K562 (cell line): ENCODE results near the gene MDH2. TPM values are rescaled to one million over a fixed set of nuclear protein-coding genes. Genes with fewer than 3 reads are reported as not detected.

ENCODE experiments used
- ATAC-seq: fragments of 200-7000 bp; cut with Tn5 transposase; 3 replicates; pipeline ENCODE4 v1.9.1; 2020; ENCODE audit warnings: moderate library complexity
- BruUV-seq: library from RNA; stranded (reverse); fragments of 400-500 nt; replicated peaks from 2 replicates; lab custom pipeline; 2021; lab: Mats Ljungman, UMichigan
- CTCF ChIA-PET: fragments of 300-600 bp; formaldehyde crosslinking; extraction: SDS; loops from one replicate; lab custom pipeline; 2021; ENCODE audit warnings: low intra/inter-chr PET ratio; lab: Yijun Ruan, JAX
- POLR2A ChIA-PET: fragments of 300-600, 350-650 bp; sonication (Branson Sonifier 250); formaldehyde crosslinking; extraction: SDS; loops from one replicate; lab custom pipeline; 2021; ENCODE audit warnings: antibody characterized with exemption, inconsistent platforms; lab: Yijun Ruan, JAX
- DNase-seq, 4 experiments: peaks; one replicate each; pipeline versions ENCODE4 v3.0.0 to v3.0.0-alpha.2; 2011 to 2018; ENCODE audit warnings: low spot score in 3 of 4, mixed read lengths in 3 of 4; ENCODE audit errors: extremely low read depth in 1 of 4
- FAIRE-seq: peaks from 2 replicates; lab custom pipeline; 2011; peaks lifted over from hg19 to GRCh38; lab: Jason Lieb, UNC
- H2AFZ ChIP-seq: 2 replicates; pipeline ENCODE4 v1.6.0; 2011; ENCODE audit warnings: low read depth, low read length, control low read depth, inconsistent platforms
- H3K27ac ChIP-seq: fragments of 200-600 bp; 3 replicates; pipeline ENCODE4 v1.8.0; 2011; ENCODE audit warnings: low read depth, mild to moderate bottlenecking, control low read depth, inconsistent platforms, low read length, moderate library complexity, mixed read lengths; ENCODE audit errors: extremely low read depth
- H3K27me3 ChIP-seq, 2 experiments: fragments of 300-600 bp in 1 of 2; 2 replicates in 1 of 2; 3 replicates in 1 of 2; pipeline versions ENCODE4 v1.6.0 to v1.8.0; 2011; ENCODE audit warnings: inconsistent platforms in 2 of 2, low read length in 2 of 2, mild to moderate bottlenecking in 1 of 2, mixed read lengths in 1 of 2, moderate library complexity in 1 of 2; ENCODE audit not compliant: control insufficient read depth in 2 of 2, insufficient read depth in 2 of 2
- H3K36me3 ChIP-seq: fragments of 300-600 bp; 3 replicates; pipeline ENCODE4 v1.8.0; 2011; ENCODE audit warnings: mild to moderate bottlenecking, low read length, inconsistent platforms; ENCODE audit not compliant: control insufficient read depth, insufficient read depth
- H3K4me1 ChIP-seq, 2 experiments: fragments of 200-600 bp in 1 of 2; replicated peaks in 1 of 2; 2 replicates in 1 of 2; 3 replicates in 1 of 2; pipeline versions ENCODE4 v1.5.1 to v1.8.0; 2011; ENCODE audit warnings: inconsistent platforms in 2 of 2, low read length in 2 of 2, mild to moderate bottlenecking in 1 of 2, mixed read lengths in 1 of 2, moderate library complexity in 1 of 2; ENCODE audit not compliant: control insufficient read depth in 2 of 2, insufficient read depth in 2 of 2
- H3K4me2 ChIP-seq: 2 replicates; pipeline ENCODE4 v1.6.1; 2011; ENCODE audit warnings: low read length, control low read depth, inconsistent platforms, mixed read lengths; ENCODE audit not compliant: insufficient read depth
- H3K4me3 ChIP-seq: fragments of 200-600 bp; sonication (generic), shearing (Covaris generic); 2 replicates; pipeline ENCODE4 v1.5.1; 2016; ENCODE audit warnings: control low read depth, inconsistent platforms
- H3K79me2 ChIP-seq: fragments of 200-600 bp; 3 replicates; pipeline ENCODE4 v1.8.0; 2011; ENCODE audit warnings: low read length, inconsistent platforms; ENCODE audit not compliant: control insufficient read depth, insufficient read depth
- H3K9ac ChIP-seq, 2 experiments: 2 replicates each; pipeline versions ENCODE4 v1.6.0 to v1.6.1; 2011; ENCODE audit warnings: low read depth in 2 of 2, low read length in 2 of 2, control low read depth in 1 of 2, inconsistent platforms in 1 of 2, mild to moderate bottlenecking in 1 of 2, mixed read lengths in 1 of 2; ENCODE audit not compliant: insufficient read depth in 1 of 2
- H3K9me1 ChIP-seq: one replicate; pipeline ENCODE4 v1.6.0; 2011; ENCODE audit warnings: inconsistent platforms, mild to moderate bottlenecking, low read length, moderate library complexity; ENCODE audit not compliant: control insufficient read depth, insufficient read depth
- H3K9me3 ChIP-seq: replicated peaks from 2 replicates; pipeline ENCODE4 v1.5.1; 2011; ENCODE audit warnings: low read depth, low read length, inconsistent platforms; ENCODE audit not compliant: control insufficient read depth, insufficient read depth
- H4K20me1 ChIP-seq: replicated peaks from 2 replicates; pipeline ENCODE4 v1.6.1; 2011; ENCODE audit warnings: low read length, inconsistent platforms, mixed read lengths; ENCODE audit not compliant: control insufficient read depth, insufficient read depth
- E2F3 ChIP-seq: fragments of 250-450 bp; sonication (Bioruptor Pico); IDR thresholded peaks from 2 replicates; pipeline ENCODE4 v1.4.0; 2020; ENCODE audit warnings: mild to moderate bottlenecking
- EP400 ChIP-seq: fragments of 450-650 bp; IDR thresholded peaks from 2 replicates; pipeline ENCODE4 v1.6.1; 2017; ENCODE audit warnings: antibody characterized with exemption, mild to moderate bottlenecking, moderate library complexity
- HCFC1 ChIP-seq: IDR thresholded peaks from 2 replicates; pipeline ENCODE4 v1.6.1; 2012; ENCODE audit warnings: low read depth, low read length, improper control_type of control experiment
- JUND ChIP-seq, 2 experiments: IDR thresholded peaks; 2 replicates in 1 of 2; 3 replicates in 1 of 2; pipeline ENCODE4 v1.6.1; 2011; ENCODE audit warnings: borderline replicate concordance in 2 of 2, low read depth in 2 of 2, low read length in 2 of 2, improper control_type of control experiment in 1 of 2, missing biosample characterization in 1 of 2, missing genetic modification characterization in 1 of 2, missing genetic modification reagents in 1 of 2
- MTA2 ChIP-seq: fragments of 450-650 bp; IDR thresholded peaks from 2 replicates; pipeline ENCODE4 v1.6.1; 2016; ENCODE audit warnings: low read depth
- PURB ChIP-seq: sonication (generic); formaldehyde crosslinking; IDR thresholded peaks from 2 replicates; pipeline ENCODE4 v1.9.0; 2021; ENCODE audit warnings: low read depth, mild to moderate bottlenecking, missing genetic modification reagents
- RBM17 ChIP-seq: fragments of 200-400 bp; formaldehyde crosslinking; IDR thresholded peaks from 2 replicates; pipeline ENCODE4 v1.6.1; 2017; ENCODE audit warnings: low read depth, mild to moderate bottlenecking, low read length, borderline replicate concordance
- TAF9B ChIP-seq: fragments of 450-650 bp; IDR thresholded peaks from 2 replicates; pipeline ENCODE4 v1.6.1; 2018; ENCODE audit warnings: mild to moderate bottlenecking; ENCODE audit not compliant: partially characterized antibody
- ZNF197 ChIP-seq: fragments of 200-800 bp; sonication (Bioruptor generic); IDR thresholded peaks from 2 replicates; pipeline ENCODE4 v1.6.1; 2016; ENCODE audit warnings: low read depth, missing genetic modification characterization, missing compliant biosample characterization
- WGBS: fragments of 100-300 bp; shearing (Covaris generic); methylation state at CpG from one replicate; pipeline ENCODE4 v1.1.6; 2016; ENCODE audit warnings: low coverage, mixed read lengths; ENCODE audit not compliant: insufficient coverage; ENCODE audit errors: missing lambda C conversion rate; 5-methylcytosine and 5-hydroxymethylcytosine counted together
- in situ Hi-C: fragments of 300-500 bp; cut with MboI; formaldehyde crosslinking; loops from 4 replicates; pipeline ENCODE4 v1.15.0; 2018; ENCODE audit warnings: inconsistent platforms, mixed read lengths
- intact Hi-C: fragments of 100-400 bp; cut with micrococcal nuclease; formaldehyde crosslinking; loops from 2 replicates; pipeline ENCODE4 v1.14.2; 2022
- polyA plus RNA-seq, 8 experiments: library from polyadenylated mRNA; depleted of rRNA in 4 of 8; stranded (reverse) in 5 of 8; unstranded in 3 of 8; fragments of >200 nt; fragmentation: Nextera tagmentation in 2 of 8; fragmentation: Illumina TruSeq in 1 of 8; extraction: Ambion mirVana in 2 of 8; extraction: Trizol in 1 of 8; gene quantifications; 2 replicates each; pipeline versions ENCODE4 v1.2.1 to v1.2.3, GENCODE V29; 2011 to 2014; ENCODE audit warnings: inconsistent platforms in 1 of 8, missing spikeins in 1 of 8
- total RNA-seq, 7 experiments: library from RNA; depleted of rRNA in 6 of 7; stranded (reverse); fragments of >200 nt in 6 of 7; fragmentation: Illumina TruSeq in 2 of 7; extraction: Trizol in 2 of 7; gene quantifications; 2 replicates each; pipeline versions ENCODE4 v1.2.1 to v1.2.3, GENCODE V29; 2011 to 2021; ENCODE audit warnings: low replicate concordance in 1 of 7

The MDH2 gene
- total and polyA plus RNA-seq, 9 of the 15 experiments (the other 6 are each of a cell fraction or from before 2014, with no cell fraction given) = 106 to 701 (median 242) TPM

GRCh38 chr7:76002822-76003221, 45.1 kb upstream of the MDH2 start:
- in situ Hi-C loops = loop anchor here (25.0 kb wide), 1 partner anchor 566 kb away; no protein-coding TSS in a partner anchor
- Histone ChIP-seq H3K4me3 (no peak overlapping the region), H3K27ac (no peak overlapping the region), H3K27me3 (no peaks in the 10 kb centered on the region), H3K9ac (no peak overlapping the region), H3K9me3 (no peaks in the 10 kb centered on the region), H2AFZ (no peak overlapping the region), H3K9me1 (no peaks in the 10 kb centered on the region), H3K4me1 (peaks cover 0 to 5% of the 10 kb centered on the region in 2 experiments; a peak in 1 of 5 replicates), H3K4me2 (no peak overlapping the region), H4K20me1 (no peaks in the 10 kb centered on the region; the same call in 1 of the 2 replicates), H3K36me3 (peaks cover 35% of the 10 kb centered on the region), H3K79me2 (no peaks in the 10 kb centered on the region)
- no peak for ATAC-seq
- no peak for DNase-seq
- BruUV-seq = no TSS peak
- no peak for TF ChIP-seq HCFC1
- TF ChIP-seq EP400 = no peak
- no peak for TF ChIP-seq JUND (IDR thresholded peaks at IDR 0.05; ENCODE audit: borderline replicate concordance, low read depth, low read length)
- TF ChIP-seq JUND (tag; IDR thresholded peaks at IDR 0.05; ENCODE audit: borderline replicate concordance, low read depth, low read length) = no peak
- TF ChIP-seq TAF9B = no peak
- TF ChIP-seq PURB (CRISPR knock-in tag) = no peak
- no peak for TF ChIP-seq RBM17
- TF ChIP-seq ZNF197 (CRISPR knock-in tag) = no peak
- no peak for TF ChIP-seq MTA2
- no peak for TF ChIP-seq E2F3
- intact Hi-C loops = no loop called here
- POLR2A ChIA-PET = no interaction called here
- no peak for FAIRE-seq
- 46% methylated on average over 3 of the region's 3 CpGs for WGBS
- CTCF ChIA-PET = no interaction called here
